Erythroblast (primary cell): ENCODE measurements around the gene BHLHE41.

Source experiments
- GATA1 ChIP-seq: IDR thresholded peaks from 2 replicates; pipeline ENCODE4 v1.6.1; 2011; ENCODE audit warnings: low read depth, mild to moderate bottlenecking, control low read depth, low read length, moderate library complexity
- POLR2A ChIP-seq: IDR thresholded peaks from 2 replicates; pipeline ENCODE4 v1.6.1; 2011; ENCODE audit warnings: mild to moderate bottlenecking, low read length

DNA sequence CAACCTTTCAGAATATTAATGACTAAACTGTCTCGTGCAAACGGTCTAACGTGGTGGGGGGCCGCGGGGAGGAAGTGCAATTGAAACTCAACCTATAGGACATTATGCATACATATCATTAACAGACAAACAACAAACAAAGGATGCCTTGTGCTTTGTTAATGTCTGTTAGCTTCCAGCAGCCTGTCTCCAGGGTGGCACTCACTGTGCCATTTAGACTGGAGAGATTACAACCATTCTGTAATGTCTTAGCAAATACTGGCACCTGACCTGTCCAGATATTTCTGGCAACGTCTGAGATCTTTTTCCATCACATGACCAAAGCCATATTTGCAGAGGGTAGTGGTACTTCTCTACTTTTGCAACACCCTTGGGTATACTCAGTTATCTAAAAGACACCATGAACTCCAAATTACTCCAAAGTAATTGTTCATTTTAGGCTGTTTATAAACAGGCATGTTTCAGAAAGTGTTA lies 11.6 kb downstream of the BHLHE41 start:
- TF ChIP-seq POLR2A (no peak), GATA1 (no peak)
